Neutrophil (primary cell): ENCODE data around the gene TAGLN.

Experiments used
- H3K27ac ChIP-seq: fragments of 200-600 bp; sonication (generic); 2 replicates; pipeline ENCODE4 v1.5.1; 2016; ENCODE audit warnings: mild to moderate bottlenecking, moderate library complexity
- H3K27me3 ChIP-seq: fragments of 200-600 bp; sonication (generic); 2 replicates; pipeline ENCODE4 v1.6.0; 2016; ENCODE audit warnings: mild to moderate bottlenecking
- H3K36me3 ChIP-seq: fragments of 200-600 bp; sonication (generic); 2 replicates; pipeline ENCODE4 v1.5.1; 2017
- H3K4me1 ChIP-seq, 2 experiments: fragments of 200-600 bp in 1 of 2; sonication (generic) in 1 of 2; 1 replicate in 1 of 2; 2 replicates in 1 of 2; pipeline versions ENCODE4 v1.5.1 to v1.6.1; 2013 to 2016; ENCODE audit warnings: low read depth in 1 of 2, low read length in 1 of 2, mild to moderate bottlenecking in 1 of 2, moderate library complexity in 1 of 2; ENCODE audit not compliant: control insufficient read depth in 1 of 2, insufficient read depth in 1 of 2
- H3K4me3 ChIP-seq, 2 experiments: fragments of 200-600 bp in 1 of 2; sonication (generic) in 1 of 2; 1 replicate in 1 of 2; 2 replicates in 1 of 2; pipeline ENCODE4 v1.5.1; 2013 to 2016; ENCODE audit warnings: low read depth in 1 of 2, low read length in 1 of 2, mild to moderate bottlenecking in 1 of 2, moderate library complexity in 1 of 2
- H3K9me3 ChIP-seq: fragments of 200-600 bp; sonication (generic); 2 replicates; pipeline ENCODE4 v1.5.1; 2016
- CTCF ChIP-seq: fragments of 200-600 bp; sonication (generic); IDR thresholded peaks from 2 replicates; pipeline ENCODE4 v1.5.1; 2016; ENCODE audit warnings: antibody characterized with exemption

Gene TAGLN

GRCh38 chr11:117199053-117199915 lies at the start of gene TAGLN:
Gene TAGLN, plus strand, starts transcription at chr11:117199370. Its CDS starts 3,644 bp downstream, at chr11:117203014.
- no peak for TF ChIP-seq CTCF
- H3K27me3 ChIP-seq, result peaks cover 5% of the 10 kb centered on the region
- H3K4me1 ChIP-seq, result no peaks in the 10 kb centered on the region
- H3K9me3 ChIP-seq, result no peaks in the 10 kb centered on the region
- H3K27ac ChIP-seq, result no peak within 1 kb of the TSS
- no peak within 1 kb of the TSS for H3K4me3 ChIP-seq
- H3K36me3 ChIP-seq, result peaks cover 19% of the 10 kb centered on the region

GRCh38 chr11:117152066-117152465 lies 47.1 kb upstream of the TAGLN start:
- Histone ChIP-seq H3K4me1 (no peaks in the 10 kb centered on the region), H3K27ac (no peak overlapping the region), H3K9me3 (no peaks in the 10 kb centered on the region), H3K27me3 (no peaks in the 10 kb centered on the region), H3K4me3 (no peak overlapping the region), H3K36me3 (peaks cover 46% of the 10 kb centered on the region)
- no peak for TF ChIP-seq CTCF

GRCh38 chr11:117154468-117154867 lies 44.7 kb upstream of the TAGLN start:
- TF ChIP-seq CTCF, result no peak
- H3K36me3 ChIP-seq, result peaks cover 48% of the 10 kb centered on the region
- no peak overlapping the region for H3K27ac ChIP-seq
- H3K4me3 ChIP-seq, result no peak overlapping the region
- no peaks in the 10 kb centered on the region for H3K27me3 ChIP-seq
- H3K4me1 ChIP-seq, result no peaks in the 10 kb centered on the region
- no peaks in the 10 kb centered on the region for H3K9me3 ChIP-seq

- no peak overlapping the region for H3K27ac ChIP-seq
- H3K4me3 ChIP-seq, result no peak overlapping the region
- H3K27me3 ChIP-seq, result no peaks in the 10 kb centered on the region
- H3K36me3 ChIP-seq, result peaks cover 69% of the 10 kb centered on the region
- H3K9me3 ChIP-seq, result no peaks in the 10 kb centered on the region
- TF ChIP-seq CTCF, result no peak
- H3K4me1 ChIP-seq, result no peaks in the 10 kb centered on the region
Observed at GRCh38 chr11:117157507-117157906, 41.7 kb upstream of the TAGLN start.

- H3K27me3 ChIP-seq, result no peaks in the 10 kb centered on the region
- H3K27ac ChIP-seq, result no peak overlapping the region
- peaks cover 75% of the 10 kb centered on the region for H3K36me3 ChIP-seq
- no peaks in the 10 kb centered on the region for H3K4me1 ChIP-seq
- H3K4me3 ChIP-seq, result no peak overlapping the region
- TF ChIP-seq CTCF, result no peak
- H3K9me3 ChIP-seq, result no peaks in the 10 kb centered on the region
Observed at GRCh38 chr11:117159892-117160291, 39.3 kb upstream of the TAGLN start.
